GM12878 (cell line): ENCODE data around the gene C18orf63. TPM values are rescaled to one million over a fixed set of nuclear protein-coding genes. Genes with fewer than 3 reads are reported as not detected.

Experiments used
- ASH2L ChIP-seq: fragments of 300-600, 200-600 bp; sonication (generic); IDR thresholded peaks from 2 replicates; pipeline ENCODE4 v1.6.1; 2017; ENCODE audit warnings: low read depth, mild to moderate bottlenecking, borderline replicate concordance
- CHD1 ChIP-seq: IDR thresholded peaks from 2 replicates; pipeline ENCODE4 v1.6.1; 2012; ENCODE audit warnings: low read depth, low read length, improper control_type of control experiment
- E2F4 ChIP-seq: IDR thresholded peaks from 2 replicates; pipeline ENCODE4 v1.6.1; 2012; ENCODE audit warnings: low read depth, low read length, improper control_type of control experiment
- NFYA ChIP-seq: IDR thresholded peaks from 2 replicates; pipeline ENCODE4 v1.6.1; 2011; ENCODE audit warnings: low read depth, mild to moderate bottlenecking, low read length, improper control_type of control experiment, borderline replicate concordance
- WRNIP1 ChIP-seq: IDR thresholded peaks from 2 replicates; pipeline ENCODE4 v1.6.1; 2011; ENCODE audit warnings: low read depth, low read length, improper control_type of control experiment, borderline replicate concordance
- YY1 ChIP-seq: IDR thresholded peaks from 2 replicates; pipeline ENCODE4 v1.6.1; 2011; ENCODE audit warnings: low read depth, mild to moderate bottlenecking, low read length
- ZNF592 ChIP-seq: fragments of 450-650 bp; IDR thresholded peaks from 2 replicates; pipeline ENCODE4 v1.6.1; 2017; ENCODE audit warnings: mild to moderate bottlenecking, moderate library complexity
- ZZZ3 ChIP-seq: IDR thresholded peaks from 2 replicates; pipeline ENCODE4 v1.6.1; 2011; ENCODE audit warnings: low read depth; ENCODE audit not compliant: control insufficient read depth, insufficient read length
- polyA plus RNA-seq, 11 experiments: library from polyadenylated mRNA; depleted of rRNA in 4 of 11; unstranded in 6 of 11; stranded (reverse) in 5 of 11; fragments of >200 nt; fragmentation: Nextera tagmentation in 4 of 11; fragmentation: Illumina TruSeq in 1 of 11; extraction: Ambion mirVana in 4 of 11; extraction: Trizol in 1 of 11; gene quantifications; 1 replicate in 1 of 11; 2 replicates in 10 of 11; pipeline versions ENCODE4 v1.2.1 to v1.2.3, GENCODE V29; 2011 to 2016; ENCODE audit warnings: inconsistent platforms in 2 of 11, missing spikeins in 2 of 11, low read depth in 1 of 11
- total RNA-seq, 4 experiments: library from RNA; depleted of rRNA in 3 of 4; stranded (reverse); fragments of >200 nt in 3 of 4; fragmentation: Illumina TruSeq in 1 of 4; extraction: Trizol in 1 of 4; gene quantifications; 2 replicates each; pipeline versions ENCODE4 v1.2.1 to v1.2.3, GENCODE V29; 2013 to 2021
- TF ChIP-seq, protein P1 (sequence below): fragments of 450-650 bp; formaldehyde crosslinking; IDR thresholded peaks from 2 replicates; pipeline ENCODE4 v1.4.0; 2020; ENCODE audit warnings: mild to moderate bottlenecking, moderate library complexity
- TF ChIP-seq, protein P2 (sequence below): fragments of 450-650 bp; IDR thresholded peaks from 2 replicates; pipeline ENCODE4 v1.6.1; 2017; ENCODE audit warnings: mild to moderate bottlenecking, low read depth, inconsistent platforms; ENCODE audit not compliant: poor library complexity, severe bottlenecking
- TF ChIP-seq, protein P3 (sequence below), 3 experiments: IDR thresholded peaks in 2 of 3; conservative IDR thresholded peaks in 1 of 3; 2 replicates each; pipeline ENCODE4 v1.5.1; 2011; ENCODE audit warnings: low read depth in 3 of 3, low read length in 3 of 3, mild to moderate bottlenecking in 3 of 3, control low read depth in 2 of 3, moderate library complexity in 2 of 3, inconsistent platforms in 1 of 3, mixed read lengths in 1 of 3; ENCODE audit not compliant: control insufficient read depth in 2 of 3, insufficient read depth in 1 of 3; ENCODE audit errors: extremely low read depth in 1 of 3

The C18orf63 gene
- total and polyA plus RNA-seq, 10 of the 15 experiments (the other 5 are each of a cell fraction or from before 2014, with no cell fraction given): not detected

- TF ChIP-seq, protein P1, sequence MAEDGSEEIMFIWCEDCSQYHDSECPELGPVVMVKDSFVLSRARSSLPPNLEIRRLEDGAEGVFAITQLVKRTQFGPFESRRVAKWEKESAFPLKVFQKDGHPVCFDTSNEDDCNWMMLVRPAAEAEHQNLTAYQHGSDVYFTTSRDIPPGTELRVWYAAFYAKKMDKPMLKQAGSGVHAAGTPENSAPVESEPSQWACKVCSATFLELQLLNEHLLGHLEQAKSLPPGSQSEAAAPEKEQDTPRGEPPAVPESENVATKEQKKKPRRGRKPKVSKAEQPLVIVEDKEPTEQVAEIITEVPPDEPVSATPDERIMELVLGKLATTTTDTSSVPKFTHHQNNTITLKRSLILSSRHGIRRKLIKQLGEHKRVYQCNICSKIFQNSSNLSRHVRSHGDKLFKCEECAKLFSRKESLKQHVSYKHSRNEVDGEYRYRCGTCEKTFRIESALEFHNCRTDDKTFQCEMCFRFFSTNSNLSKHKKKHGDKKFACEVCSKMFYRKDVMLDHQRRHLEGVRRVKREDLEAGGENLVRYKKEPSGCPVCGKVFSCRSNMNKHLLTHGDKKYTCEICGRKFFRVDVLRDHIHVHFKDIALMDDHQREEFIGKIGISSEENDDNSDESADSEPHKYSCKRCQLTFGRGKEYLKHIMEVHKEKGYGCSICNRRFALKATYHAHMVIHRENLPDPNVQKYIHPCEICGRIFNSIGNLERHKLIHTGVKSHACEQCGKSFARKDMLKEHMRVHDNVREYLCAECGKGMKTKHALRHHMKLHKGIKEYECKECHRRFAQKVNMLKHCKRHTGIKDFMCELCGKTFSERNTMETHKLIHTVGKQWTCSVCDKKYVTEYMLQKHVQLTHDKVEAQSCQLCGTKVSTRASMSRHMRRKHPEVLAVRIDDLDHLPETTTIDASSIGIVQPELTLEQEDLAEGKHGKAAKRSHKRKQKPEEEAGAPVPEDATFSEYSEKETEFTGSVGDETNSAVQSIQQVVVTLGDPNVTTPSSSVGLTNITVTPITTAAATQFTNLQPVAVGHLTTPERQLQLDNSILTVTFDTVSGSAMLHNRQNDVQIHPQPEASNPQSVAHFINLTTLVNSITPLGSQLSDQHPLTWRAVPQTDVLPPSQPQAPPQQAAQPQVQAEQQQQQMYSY (CRISPR knock-in tag): no peak
- TF ChIP-seq CHD1 (no peak), E2F4 (no peak), YY1 (no peak), ZZZ3 (no peak), ASH2L (no peak), ZNF592 (no peak), NFYA (no peak), WRNIP1 (no peak)
- TF ChIP-seq, protein P2, sequence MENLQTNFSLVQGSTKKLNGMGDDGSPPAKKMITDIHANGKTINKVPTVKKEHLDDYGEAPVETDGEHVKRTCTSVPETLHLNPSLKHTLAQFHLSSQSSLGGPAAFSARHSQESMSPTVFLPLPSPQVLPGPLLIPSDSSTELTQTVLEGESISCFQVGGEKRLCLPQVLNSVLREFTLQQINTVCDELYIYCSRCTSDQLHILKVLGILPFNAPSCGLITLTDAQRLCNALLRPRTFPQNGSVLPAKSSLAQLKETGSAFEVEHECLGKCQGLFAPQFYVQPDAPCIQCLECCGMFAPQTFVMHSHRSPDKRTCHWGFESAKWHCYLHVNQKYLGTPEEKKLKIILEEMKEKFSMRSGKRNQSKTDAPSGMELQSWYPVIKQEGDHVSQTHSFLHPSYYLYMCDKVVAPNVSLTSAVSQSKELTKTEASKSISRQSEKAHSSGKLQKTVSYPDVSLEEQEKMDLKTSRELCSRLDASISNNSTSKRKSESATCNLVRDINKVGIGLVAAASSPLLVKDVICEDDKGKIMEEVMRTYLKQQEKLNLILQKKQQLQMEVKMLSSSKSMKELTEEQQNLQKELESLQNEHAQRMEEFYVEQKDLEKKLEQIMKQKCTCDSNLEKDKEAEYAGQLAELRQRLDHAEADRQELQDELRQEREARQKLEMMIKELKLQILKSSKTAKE: no peak
- TF ChIP-seq, protein P3, sequence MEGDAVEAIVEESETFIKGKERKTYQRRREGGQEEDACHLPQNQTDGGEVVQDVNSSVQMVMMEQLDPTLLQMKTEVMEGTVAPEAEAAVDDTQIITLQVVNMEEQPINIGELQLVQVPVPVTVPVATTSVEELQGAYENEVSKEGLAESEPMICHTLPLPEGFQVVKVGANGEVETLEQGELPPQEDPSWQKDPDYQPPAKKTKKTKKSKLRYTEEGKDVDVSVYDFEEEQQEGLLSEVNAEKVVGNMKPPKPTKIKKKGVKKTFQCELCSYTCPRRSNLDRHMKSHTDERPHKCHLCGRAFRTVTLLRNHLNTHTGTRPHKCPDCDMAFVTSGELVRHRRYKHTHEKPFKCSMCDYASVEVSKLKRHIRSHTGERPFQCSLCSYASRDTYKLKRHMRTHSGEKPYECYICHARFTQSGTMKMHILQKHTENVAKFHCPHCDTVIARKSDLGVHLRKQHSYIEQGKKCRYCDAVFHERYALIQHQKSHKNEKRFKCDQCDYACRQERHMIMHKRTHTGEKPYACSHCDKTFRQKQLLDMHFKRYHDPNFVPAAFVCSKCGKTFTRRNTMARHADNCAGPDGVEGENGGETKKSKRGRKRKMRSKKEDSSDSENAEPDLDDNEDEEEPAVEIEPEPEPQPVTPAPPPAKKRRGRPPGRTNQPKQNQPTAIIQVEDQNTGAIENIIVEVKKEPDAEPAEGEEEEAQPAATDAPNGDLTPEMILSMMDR (IDR thresholded peaks at IDR 0.05 in 2 of 3, conservative IDR thresholded peaks at IDR 0.05 in 1 of 3; ENCODE audit: control insufficient read depth in 2 of 3, extremely low read depth in 1 of 3, insufficient read depth in 1 of 3, low read depth in 3 of 3, low read length in 3 of 3): no peak
- TF ChIP-seq, all 136 proteins: peak for 0
These were observed 40.9 kb upstream of the C18orf63 start (continued) for GRCh38 chr18:74274700-74275099.
